ENCODE data around the gene NDST4.

Gene NDST4

GRCh38 chr4:114780205-114780604, 333.2 kb downstream of the NDST4 start:
- intact Hi-C loops (cut with micrococcal nuclease): no loop called here
- Mint-ChIP-seq H3K4me3 (no peak overlapping the region), H3K9me3 (no peaks in the 10 kb centered on the region), H3K27ac (no peak overlapping the region), H3K27me3 (no peaks in the 10 kb centered on the region), H3K4me1 (ENCODE audit: low read depth) (no peaks in the 10 kb centered on the region), H3K36me3 (ENCODE audit: low read depth) (no peaks in the 10 kb centered on the region)
